Endodermal cell (in vitro differentiated cells): ENCODE measurements around the gene PLXNA2. TPM values are rescaled to one million over a fixed set of nuclear protein-coding genes. Genes with fewer than 3 reads are reported as not detected.

Source experiments
- DNase-seq: peaks from one replicate; pipeline ENCODE4 v3.0.0-alpha.2; 2017
- H3K27ac ChIP-seq: 2 replicates; pipeline ENCODE4 v1.5.1; 2013; ENCODE audit warnings: mild to moderate bottlenecking, low read depth, low read length, moderate library complexity
- H3K27me3 ChIP-seq: 2 replicates; pipeline ENCODE4 v1.6.1; 2013; ENCODE audit warnings: mild to moderate bottlenecking, low read length, moderate library complexity; ENCODE audit not compliant: insufficient read depth, control insufficient read depth, poor library complexity, severe bottlenecking
- H3K36me3 ChIP-seq: 2 replicates; pipeline ENCODE4 v1.7.0; 2013; ENCODE audit warnings: mild to moderate bottlenecking, low read length, moderate library complexity; ENCODE audit not compliant: control insufficient read depth, insufficient read depth
- H3K4me1 ChIP-seq: one replicate; pipeline ENCODE4 v1.7.0; 2013; ENCODE audit warnings: low read length; ENCODE audit not compliant: control insufficient read depth, insufficient read depth
- H3K4me3 ChIP-seq: 2 replicates; pipeline ENCODE4 v1.5.1; 2013; ENCODE audit warnings: mild to moderate bottlenecking, low read length, moderate library complexity
- H3K9ac ChIP-seq: 2 replicates; pipeline ENCODE4 v1.6.1; 2013; ENCODE audit warnings: mild to moderate bottlenecking, low read length, moderate library complexity; ENCODE audit not compliant: poor library complexity, severe bottlenecking; ENCODE audit errors: extremely low read depth
- H3K9me3 ChIP-seq: 2 replicates; pipeline ENCODE4 v1.6.1; 2013; ENCODE audit warnings: mild to moderate bottlenecking, low read length, moderate library complexity; ENCODE audit not compliant: control insufficient read depth
- H3K27ac Mint-ChIP-seq: 2 replicates; pipeline ENCODE4 v1.8.0; 2020; ENCODE audit warnings: mixed read lengths
- H3K27me3 Mint-ChIP-seq: 2 replicates; pipeline ENCODE4 v1.8.0; 2021; ENCODE audit warnings: mild to moderate bottlenecking, mixed read lengths; ENCODE audit not compliant: insufficient read depth
- H3K36me3 Mint-ChIP-seq: 2 replicates; pipeline ENCODE4 v1.8.0; 2020; ENCODE audit warnings: low read depth, mixed read lengths
- H3K4me1 Mint-ChIP-seq: 2 replicates; pipeline ENCODE4 v1.8.0; 2020; ENCODE audit warnings: mixed read lengths
- H3K4me3 Mint-ChIP-seq: 2 replicates; pipeline ENCODE4 v1.8.0; 2020; ENCODE audit warnings: mild to moderate bottlenecking, moderate library complexity, mixed read lengths
- H3K9me3 Mint-ChIP-seq: 2 replicates; pipeline ENCODE4 v1.8.0; 2020; ENCODE audit warnings: mild to moderate bottlenecking, mixed read lengths
- CTCF ChIP-seq: fragments of 200-600 bp; sonication (generic); conservative IDR thresholded peaks from 2 replicates; pipeline ENCODE4 v1.5.0; 2021; ENCODE audit warnings: antibody characterized with exemption, mild to moderate bottlenecking
- WGBS, 2 experiments: methylation state at CpG; one replicate each; pipeline versions ENCODE4 v1.1.5 to v1.1.7; 2013; ENCODE audit warnings: missing lambda C conversion rate in 2 of 2, mixed read lengths in 1 of 2; ENCODE audit not compliant: insufficient coverage in 1 of 2, insufficient read length in 1 of 2; 5-methylcytosine and 5-hydroxymethylcytosine counted together
- total RNA-seq, 2 donors: library from RNA; stranded (reverse); fragmentation: NEBNext Ultra II Directional in 1 of 2; extraction: Animal tissue kit (Norgen Biotek cat#: 25700) in 1 of 2; gene quantifications; 2 replicates in 1 of 2; 3 replicates in 1 of 2; pipeline ENCODE4 v1.2.1, GENCODE V29; 2021

PLXNA2 gene
- total RNA-seq, 2 donors from 2014 or later: 61.2 to 86.1 TPM

GRCh38 chr1:208291923-208292711 is 47.9 kb upstream of the PLXNA2 start:
- Histone ChIP-seq H3K27ac (no peak overlapping the region), H3K9ac (no peak overlapping the region), H3K4me3 (no peak overlapping the region), H3K4me1 (peaks cover 22% of the 10 kb centered on the region), H3K9me3 (no peaks in the 10 kb centered on the region), H3K27me3 (peaks cover 23% of the 10 kb centered on the region), H3K36me3 (no peaks in the 10 kb centered on the region)
- no peak for TF ChIP-seq CTCF
- DNase-seq: peak; percentile 70
- no peaks in the 10 kb centered on the region for H3K9me3 Mint-ChIP-seq
- H3K27me3 Mint-ChIP-seq: peaks cover 42% of the 10 kb centered on the region
- no peaks in the 10 kb centered on the region for H3K36me3 Mint-ChIP-seq
- H3K4me3 Mint-ChIP-seq: no peak overlapping the region
- H3K4me1 Mint-ChIP-seq: peaks cover 50% of the 10 kb centered on the region
- H3K27ac Mint-ChIP-seq: no peak overlapping the region
- 78 to 83% methylated on average over 3 to 4 of the region's 4 CpGs for WGBS, 2 experiments

- H3K9me3 ChIP-seq: no peaks in the 10 kb centered on the region
- DNase-seq: no peak
- Mint-ChIP-seq H3K4me1 (peaks cover 50% of the 10 kb centered on the region), H3K4me3 (no peak overlapping the region), H3K27ac (no peak overlapping the region), H3K9me3 (no peaks in the 10 kb centered on the region), H3K27me3 (peaks cover 51% of the 10 kb centered on the region), H3K36me3 (no peaks in the 10 kb centered on the region)
- WGBS, 2 experiments: 83 to 86% methylated on average over 2 of the region's 2 CpGs
- peaks cover 31% of the 10 kb centered on the region for H3K27me3 ChIP-seq
- no peaks in the 10 kb centered on the region for H3K36me3 ChIP-seq
- no peak overlapping the region for H3K4me3 ChIP-seq
- H3K27ac ChIP-seq: no peak overlapping the region
- H3K4me1 ChIP-seq: peaks cover 22% of the 10 kb centered on the region
- TF ChIP-seq CTCF: no peak
- H3K9ac ChIP-seq: no peak overlapping the region
These were observed 46.9 kb upstream of the PLXNA2 start for GRCh38 chr1:208291129-208291528.

GRCh38 chr1:208289716-208290115 is 45.5 kb upstream of the PLXNA2 start:
- no peak overlapping the region for H3K4me3 Mint-ChIP-seq
- no peak for DNase-seq
- no peak for TF ChIP-seq CTCF
- no peak overlapping the region for H3K4me3 ChIP-seq
- peaks cover 48% of the 10 kb centered on the region for H3K4me1 Mint-ChIP-seq
- H3K9ac ChIP-seq: no peak overlapping the region
- H3K9me3 Mint-ChIP-seq: no peaks in the 10 kb centered on the region
- 22 to 50% methylated on average over 1 to 2 of the region's 2 CpGs for WGBS, 2 experiments
- H3K27me3 ChIP-seq: peaks cover 35% of the 10 kb centered on the region
- no peak overlapping the region for H3K27ac ChIP-seq
- H3K27me3 Mint-ChIP-seq: peaks cover 59% of the 10 kb centered on the region
- no peaks in the 10 kb centered on the region for H3K36me3 ChIP-seq
- peaks cover 23% of the 10 kb centered on the region for H3K4me1 ChIP-seq
- no peaks in the 10 kb centered on the region for H3K9me3 ChIP-seq
- H3K27ac Mint-ChIP-seq: no peak overlapping the region
- no peaks in the 10 kb centered on the region for H3K36me3 Mint-ChIP-seq
